Right kidney (tissue), 1 donor: Measurements from ENCODE around the gene MIER3.

Experiments used
- DNase-seq: peaks from one replicate; pipeline ENCODE4 v3.0.0-alpha.2; 2016

Gene MIER3

GRCh38 chr5:56898213-56898612, 53.7 kb downstream of the MIER3 start:
- DNase-seq = no peak

- DNase-seq = no peak
Observed at GRCh38 chr5:56896763-56897162, 55.2 kb downstream of the MIER3 start.

- DNase-seq = no peak
Observed at GRCh38 chr5:56893251-56893951, 58.5 kb downstream of the MIER3 start.

- no peak for DNase-seq
Observed at GRCh38 chr5:56881571-56881970, 70.4 kb downstream of the MIER3 start.

- DNase-seq = no peak
Observed at GRCh38 chr5:56876327-56876726, 75.6 kb downstream of the MIER3 start.

- no peak for DNase-seq
Observed at GRCh38 chr5:56873056-56873455, 78.9 kb downstream of the MIER3 start.

- DNase-seq = no peak
Observed at GRCh38 chr5:56871777-56872176, 80.1 kb downstream of the MIER3 start.
